GM12864 (cell line): ENCODE results near the gene FAM221B.
A peak's percentile ranks its signal among the peaks of the same experiment; 100 is the strongest.

Experiments used
- DNase-seq: peaks from one replicate; pipeline ENCODE4 v3.0.0-alpha.2; 2011; ENCODE audit warnings: low read depth
- H3K4me3 ChIP-seq: 2 replicates; pipeline ENCODE4 v1.5.1; 2011; ENCODE audit warnings: mild to moderate bottlenecking, low read depth, low read length, control low read depth
- CTCF ChIP-seq: IDR thresholded peaks from 2 replicates; pipeline ENCODE4 v1.5.1; 2011; ENCODE audit warnings: low read depth, mild to moderate bottlenecking, moderate library complexity, low read length, control low read depth, inconsistent platforms; ENCODE audit errors: missing control alignments

The FAM221B gene

GRCh38 chr9:35840881-35841644, 12.5 kb upstream of the FAM221B start:
- DNase-seq = no peak
- H3K4me3 ChIP-seq = no peak overlapping the region

DNA sequence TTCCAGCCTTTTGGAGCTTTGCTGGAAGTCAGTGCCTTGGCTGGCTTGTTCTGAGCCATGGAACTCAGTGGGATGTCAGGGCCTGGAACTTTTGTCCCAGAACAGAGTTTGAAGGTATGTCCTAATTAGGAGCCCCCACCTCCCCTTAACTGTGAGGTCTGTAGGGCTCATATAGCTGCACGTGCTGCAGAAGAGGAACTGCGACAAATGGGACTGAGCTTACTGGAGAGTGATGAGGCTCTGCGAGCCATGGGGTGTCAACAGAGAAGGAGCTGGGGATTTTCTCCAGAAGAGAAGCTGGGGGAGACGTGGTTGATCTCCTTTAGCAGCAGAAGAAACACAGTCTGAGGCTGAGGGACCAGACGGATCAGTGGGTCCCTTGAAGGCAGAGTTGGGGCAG, 11.4 kb upstream of the FAM221B start:
- no peak for DNase-seq
- TF ChIP-seq CTCF = no peak
- no peak overlapping the region for H3K4me3 ChIP-seq

More at GRCh38 chr9:35840881-35841644, 12.5 kb upstream of the FAM221B start:
- TF ChIP-seq CTCF = no peak

DNA sequence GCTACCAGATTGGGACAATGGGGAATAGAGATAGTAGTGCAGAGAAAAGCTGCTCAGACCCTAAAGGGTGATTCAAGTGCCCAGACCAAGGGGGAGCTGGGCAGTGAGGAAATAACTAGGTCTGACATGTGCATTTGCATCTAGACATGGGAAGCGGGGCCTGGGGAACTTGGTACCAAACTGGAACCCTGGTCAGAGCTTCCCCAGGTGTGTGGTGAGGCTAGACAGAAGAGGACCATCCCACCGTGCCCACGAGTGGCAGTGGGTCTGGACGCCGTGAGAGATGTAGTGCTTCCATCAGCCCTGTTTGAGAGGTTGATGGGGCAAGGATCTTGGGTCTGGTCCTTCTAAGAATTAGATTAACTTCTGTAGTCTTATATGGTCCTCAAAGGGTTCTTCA, 8.1 kb upstream of the FAM221B start:
- DNase-seq = no peak
- TF ChIP-seq CTCF = no peak

GRCh38 chr9:35835766-35836165, 7.2 kb upstream of the FAM221B start:
- DNase-seq = no peak
- no peak for TF ChIP-seq CTCF
- no peak overlapping the region for H3K4me3 ChIP-seq

More for the DNA sequence above, 8.1 kb upstream of the FAM221B start:
- no peak overlapping the region for H3K4me3 ChIP-seq

DNA sequence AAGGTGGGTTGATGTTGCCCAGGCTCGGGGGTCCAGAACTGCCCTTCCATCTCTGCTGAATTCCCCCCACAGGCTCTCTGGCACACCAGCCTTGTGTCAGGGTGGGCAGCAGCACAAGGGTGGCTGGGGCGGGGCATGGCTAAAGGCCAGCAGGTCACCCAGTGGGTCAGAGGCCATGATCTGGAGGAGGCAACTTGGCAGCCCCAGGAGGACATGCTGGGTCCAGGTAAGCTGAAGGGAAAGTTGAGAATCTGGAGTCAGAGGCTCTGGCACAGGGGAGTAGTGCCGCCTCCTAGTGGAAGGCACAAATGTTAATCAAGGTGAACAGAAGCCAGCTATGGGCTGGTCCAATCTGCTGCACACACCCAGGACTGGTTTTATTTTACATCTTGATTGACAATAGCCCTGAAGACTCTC, 6.7 kb upstream of the FAM221B start:
- H3K4me3 ChIP-seq = no peak overlapping the region
- no peak for DNase-seq
- TF ChIP-seq CTCF = peak; percentile 65

GRCh38 chr9:35834260-35835215, 6.0 kb upstream of the FAM221B start:
- H3K4me3 ChIP-seq = no peak overlapping the region
- DNase-seq = no peak
- TF ChIP-seq CTCF = no peak
